ENCODE data around the gene IVD.

IVD gene

GRCh38 chr15:40414816-40415215 is 9.2 kb downstream of the IVD start:
- DNase-seq (ENCODE audit: low spot score) = no peak

GRCh38 chr15:40415226-40415625 is 9.6 kb downstream of the IVD start:
- DNase-seq (ENCODE audit: low spot score) = no peak

DNA sequence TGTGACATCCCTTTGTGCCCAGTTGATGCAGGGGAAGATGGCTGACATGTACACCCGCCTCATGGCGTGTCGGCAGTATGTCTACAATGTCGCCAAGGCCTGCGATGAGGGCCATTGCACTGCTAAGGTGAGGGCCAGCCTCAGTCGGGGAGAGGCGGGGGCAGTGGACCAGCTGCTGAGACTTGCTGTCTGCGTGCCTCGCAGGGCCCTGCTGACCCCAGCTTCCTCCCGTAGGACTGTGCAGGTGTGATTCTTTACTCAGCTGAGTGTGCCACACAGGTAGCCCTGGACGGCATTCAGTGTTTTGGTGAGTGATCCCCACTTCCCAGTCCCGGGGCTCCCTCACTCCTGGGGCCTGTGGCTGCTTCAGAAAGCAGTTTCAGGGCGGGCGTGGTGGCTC is 10.5 kb downstream of the IVD start:
- no peak for DNase-seq (ENCODE audit: low spot score)

DNA sequence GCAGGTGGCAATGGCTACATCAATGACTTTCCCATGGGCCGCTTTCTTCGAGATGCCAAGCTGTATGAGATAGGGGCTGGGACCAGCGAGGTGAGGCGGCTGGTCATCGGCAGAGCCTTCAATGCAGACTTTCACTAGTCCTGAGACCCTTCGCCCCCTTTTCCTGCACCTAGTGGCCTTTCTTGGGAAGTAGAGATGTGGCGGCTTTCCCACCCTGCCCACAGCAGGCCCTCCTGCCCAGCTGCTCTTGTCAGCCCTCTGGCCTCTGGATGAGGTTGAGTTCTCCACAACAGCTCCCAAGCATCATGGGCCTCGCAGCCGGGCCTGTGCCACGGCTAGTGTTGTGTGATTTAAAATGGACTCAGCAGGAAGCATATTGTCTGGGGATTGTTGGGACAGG is 12.5 kb downstream of the IVD start:
- no peak for DNase-seq (ENCODE audit: low spot score)

GRCh38 chr15:40420071-40420713 is 14.6 kb downstream of the IVD start:
- DNase-seq (ENCODE audit: low spot score) = no peak

- DNase-seq (ENCODE audit: low spot score) = no peak
Observed at GRCh38 chr15:40420793-40421192, 15.2 kb downstream of the IVD start.

GRCh38 chr15:40421246-40422157 is 15.9 kb downstream of the IVD start:
- DNase-seq (ENCODE audit: low spot score) = peak; percentile 93

DNA sequence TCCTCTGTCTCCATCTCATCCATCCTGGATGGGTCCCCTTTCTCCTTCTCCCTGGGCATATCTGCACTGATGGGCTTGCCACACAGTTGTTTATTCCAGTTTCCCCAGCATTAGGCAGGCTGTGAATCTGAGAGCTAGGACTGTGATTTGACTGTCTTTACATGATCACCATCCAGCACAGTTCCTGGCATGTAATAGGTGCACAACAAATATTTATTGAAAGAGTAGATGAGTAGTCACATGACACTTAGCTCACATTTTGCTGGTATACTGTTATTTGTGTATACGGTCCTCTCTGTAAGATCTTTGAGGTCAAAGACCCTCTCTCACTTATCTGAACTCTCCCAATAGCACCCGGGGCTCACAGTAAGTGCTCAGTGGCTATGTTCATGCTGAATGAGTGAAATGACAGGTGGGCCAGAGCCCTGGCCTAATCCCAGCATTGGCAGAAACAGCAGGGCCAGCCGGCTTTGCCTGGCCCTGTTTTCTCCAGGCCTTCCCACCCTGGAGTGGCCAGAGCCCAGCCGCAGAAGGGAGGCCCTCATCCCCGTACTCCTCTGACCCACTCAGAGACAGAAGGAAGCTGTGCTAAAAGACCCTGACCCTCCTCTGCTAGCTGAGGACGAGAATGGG is 19.0 kb downstream of the IVD start:
- no peak for DNase-seq (ENCODE audit: low spot score)

- no peak for DNase-seq (ENCODE audit: low spot score)
Observed at GRCh38 chr15:40425681-40426080, 20.1 kb downstream of the IVD start.

GRCh38 chr15:40427188-40427587 is 21.6 kb downstream of the IVD start:
- DNase-seq (ENCODE audit: low spot score) = no peak

DNA sequence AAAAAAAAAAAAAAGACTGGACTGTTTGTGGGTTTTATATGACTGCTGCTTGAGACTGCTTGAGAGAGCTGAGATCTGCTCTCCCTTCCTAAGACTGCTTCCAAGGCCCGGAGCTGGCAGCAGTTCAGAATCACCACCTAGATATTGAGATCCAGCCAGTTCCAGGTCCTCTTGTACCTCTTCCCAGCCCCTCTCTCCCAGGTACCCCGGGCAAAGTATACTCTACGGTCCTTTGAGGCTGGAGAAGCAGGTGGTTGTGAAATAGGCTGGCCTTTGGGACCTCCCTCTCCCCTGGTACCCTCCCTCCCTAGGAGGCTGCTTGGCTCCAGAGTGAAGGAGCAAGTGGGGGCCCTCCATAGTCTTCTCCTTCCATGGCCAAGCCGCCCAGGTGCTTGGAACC is 22.6 kb downstream of the IVD start:
- no peak for DNase-seq (ENCODE audit: low spot score)

DNA sequence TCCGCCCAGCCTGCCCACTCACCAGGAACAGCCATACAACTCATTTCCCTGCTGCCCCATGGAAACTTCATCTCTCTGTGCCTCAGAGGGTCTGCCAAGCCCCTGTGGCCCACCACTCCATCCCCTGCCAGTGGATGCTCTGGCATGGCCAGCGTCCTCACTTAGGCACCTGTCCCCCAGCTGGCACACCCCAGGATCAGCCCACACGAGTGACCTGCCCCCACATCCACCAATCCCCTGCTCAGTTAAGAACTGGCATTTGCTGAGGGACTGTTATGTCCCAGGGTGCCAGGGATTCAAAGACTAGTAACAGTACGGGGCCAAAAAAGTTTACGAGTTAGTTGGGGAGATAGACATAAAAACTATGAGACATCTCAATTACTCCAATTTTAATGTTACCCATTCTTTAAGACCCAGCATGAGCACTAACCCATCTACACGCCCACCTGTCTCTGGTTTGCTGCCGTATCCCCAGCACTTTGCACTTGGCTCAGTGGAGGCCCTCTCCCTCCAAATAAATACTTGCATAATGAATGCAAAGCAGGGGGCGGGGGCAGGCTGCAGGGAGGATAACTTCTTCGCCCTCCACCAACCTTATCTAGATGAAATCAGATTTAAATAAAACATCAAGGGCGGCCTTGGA is 23.6 kb downstream of the IVD start:
- no peak for DNase-seq (ENCODE audit: low spot score)

DNA sequence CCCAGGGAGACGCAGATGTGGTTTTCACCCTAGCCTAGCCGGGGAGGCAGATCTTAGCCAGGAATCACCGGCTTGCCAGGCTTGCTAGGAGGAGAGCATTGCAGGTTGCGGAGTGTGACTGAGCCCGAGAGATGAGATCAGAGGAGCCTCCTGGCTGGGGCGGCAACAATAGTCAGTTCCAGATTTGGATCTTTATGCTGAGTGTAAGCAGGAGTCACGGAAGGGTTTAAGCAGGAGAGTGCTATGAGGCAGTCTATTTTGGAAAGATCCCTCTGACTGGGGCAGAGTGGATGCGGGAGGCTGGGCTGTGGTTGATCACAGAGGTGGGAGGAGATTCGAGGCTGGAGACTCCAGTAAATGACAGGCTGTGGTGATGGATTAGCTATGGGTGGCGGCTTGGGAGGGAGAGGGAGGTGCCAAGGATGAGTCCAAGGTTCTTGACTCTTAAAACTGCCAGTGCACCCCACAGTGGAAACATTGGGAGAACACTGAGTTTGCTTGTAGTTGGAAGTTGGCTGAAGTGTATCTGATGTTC is 24.7 kb downstream of the IVD start:
- DNase-seq (ENCODE audit: low spot score) = peak; percentile 80

DNA sequence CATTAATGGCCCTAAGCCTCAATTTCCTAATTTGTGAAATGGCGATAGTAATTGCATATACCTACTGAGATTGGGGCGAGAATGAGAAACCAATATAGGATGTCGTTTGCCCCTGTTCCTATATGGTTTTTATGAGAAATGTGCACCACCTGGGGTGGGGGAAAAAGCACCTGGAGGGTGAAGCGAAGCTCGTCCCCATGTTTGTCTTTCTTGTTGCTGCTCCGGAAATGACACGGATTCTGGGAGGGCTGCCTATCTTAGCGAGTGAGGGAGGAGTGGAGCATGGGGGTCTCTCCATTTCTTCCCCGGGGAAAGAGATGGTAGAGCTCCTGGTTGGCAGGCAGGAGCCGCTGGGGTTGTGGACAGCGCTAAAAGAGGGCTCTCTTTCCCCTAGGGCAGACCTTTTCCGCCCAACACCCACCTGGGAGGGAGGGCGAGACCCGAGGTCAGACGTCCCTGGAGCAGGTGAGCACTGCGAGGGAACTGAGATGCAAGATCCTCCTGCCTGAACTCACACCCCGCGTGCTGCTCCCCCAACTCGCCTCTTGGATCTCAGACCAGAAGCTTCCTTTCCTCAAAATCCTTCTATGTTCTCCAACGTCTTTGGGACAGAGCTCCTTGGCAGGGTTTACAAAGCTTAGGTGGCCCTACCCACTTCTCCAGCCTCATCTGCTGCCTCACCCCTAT is 29.6 kb downstream of the IVD start:
- DNase-seq (ENCODE audit: low spot score) = no peak

GRCh38 chr15:40435710-40436089 is 30.1 kb downstream of the IVD start:
- no peak for DNase-seq (ENCODE audit: low spot score)

GRCh38 chr15:40436116-40436891 is 30.7 kb downstream of the IVD start:
- DNase-seq (ENCODE audit: low spot score) = no peak

DNA sequence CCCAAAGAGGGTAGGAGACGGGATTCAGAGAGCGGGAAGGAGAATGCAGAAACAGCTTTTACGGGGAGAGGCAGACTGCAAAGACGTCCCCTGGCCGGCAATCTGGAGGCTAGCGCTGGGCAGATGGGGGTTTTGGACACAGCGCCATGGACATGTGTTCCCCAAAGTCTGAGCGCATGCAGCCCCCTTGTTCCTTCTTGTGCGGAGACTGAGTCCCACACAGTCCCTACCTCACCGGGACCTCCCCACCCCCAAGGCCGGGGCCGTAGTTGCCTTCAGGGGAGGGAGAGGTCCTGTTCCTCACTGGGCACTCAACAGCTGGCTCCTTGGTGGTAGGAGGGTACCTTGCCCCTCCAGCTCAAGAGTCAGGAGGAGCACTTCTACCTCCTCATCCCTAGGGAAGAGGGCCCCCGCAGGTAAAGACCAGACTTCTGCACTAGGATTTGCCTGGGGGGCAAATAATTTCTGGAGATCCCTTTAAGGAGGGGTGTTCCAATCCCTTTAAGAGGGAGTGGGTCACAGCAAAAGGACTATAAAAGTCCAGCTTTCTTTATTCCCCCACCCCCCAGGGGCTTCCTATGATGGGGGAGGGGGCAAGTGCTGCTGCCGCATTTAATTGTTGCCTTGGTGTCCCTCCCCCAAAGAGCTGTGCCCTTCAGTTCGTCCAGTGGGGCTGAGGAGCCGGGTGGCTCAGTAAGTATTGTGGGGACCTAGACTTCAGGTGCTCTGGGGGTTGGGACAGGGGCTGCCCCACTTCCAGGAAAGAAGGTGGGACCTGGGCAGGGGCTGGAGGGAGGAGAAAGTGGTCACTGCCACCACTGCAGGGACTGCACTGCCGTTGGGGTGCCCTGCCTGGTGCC is 31.5 kb downstream of the IVD start:
- DNase-seq (ENCODE audit: low spot score) = no peak

GRCh38 chr15:40437752-40438687 is 32.4 kb downstream of the IVD start:
- DNase-seq (ENCODE audit: low spot score) = no peak

GRCh38 chr15:40438712-40439111 is 33.1 kb downstream of the IVD start:
- no peak for DNase-seq (ENCODE audit: low spot score)

All from AG20443 (cell line).